GM12891 (cell line): ENCODE data around the gene TFR2.

Experiments used
- PAX5 ChIP-seq: IDR thresholded peaks from 2 replicates; pipeline ENCODE4 v1.6.1; 2011; ENCODE audit warnings: low read length, moderate library complexity, mild to moderate bottlenecking; ENCODE audit not compliant: insufficient read depth, severe bottlenecking
- POLR2A ChIP-seq: IDR thresholded peaks from 2 replicates; pipeline ENCODE4 v1.6.1; 2011; ENCODE audit warnings: low read depth, low read length, control low read depth
- POLR2AphosphoS5 ChIP-seq: IDR thresholded peaks from 2 replicates; pipeline ENCODE4 v1.6.1; 2011; ENCODE audit warnings: low read depth, low read length, control low read depth
- POU2F2 ChIP-seq: IDR thresholded peaks from 2 replicates; pipeline ENCODE4 v1.6.1; 2011; ENCODE audit warnings: low read depth, mild to moderate bottlenecking, control low read depth, low read length, moderate library complexity
- SPI1 ChIP-seq: IDR thresholded peaks from 2 replicates; pipeline ENCODE4 v1.6.1; 2011; ENCODE audit warnings: low read depth, low read length, control low read depth
- TAF1 ChIP-seq: IDR thresholded peaks from 2 replicates; pipeline ENCODE4 v1.6.1; 2011; ENCODE audit warnings: low read depth, low read length, control low read depth

DNA sequence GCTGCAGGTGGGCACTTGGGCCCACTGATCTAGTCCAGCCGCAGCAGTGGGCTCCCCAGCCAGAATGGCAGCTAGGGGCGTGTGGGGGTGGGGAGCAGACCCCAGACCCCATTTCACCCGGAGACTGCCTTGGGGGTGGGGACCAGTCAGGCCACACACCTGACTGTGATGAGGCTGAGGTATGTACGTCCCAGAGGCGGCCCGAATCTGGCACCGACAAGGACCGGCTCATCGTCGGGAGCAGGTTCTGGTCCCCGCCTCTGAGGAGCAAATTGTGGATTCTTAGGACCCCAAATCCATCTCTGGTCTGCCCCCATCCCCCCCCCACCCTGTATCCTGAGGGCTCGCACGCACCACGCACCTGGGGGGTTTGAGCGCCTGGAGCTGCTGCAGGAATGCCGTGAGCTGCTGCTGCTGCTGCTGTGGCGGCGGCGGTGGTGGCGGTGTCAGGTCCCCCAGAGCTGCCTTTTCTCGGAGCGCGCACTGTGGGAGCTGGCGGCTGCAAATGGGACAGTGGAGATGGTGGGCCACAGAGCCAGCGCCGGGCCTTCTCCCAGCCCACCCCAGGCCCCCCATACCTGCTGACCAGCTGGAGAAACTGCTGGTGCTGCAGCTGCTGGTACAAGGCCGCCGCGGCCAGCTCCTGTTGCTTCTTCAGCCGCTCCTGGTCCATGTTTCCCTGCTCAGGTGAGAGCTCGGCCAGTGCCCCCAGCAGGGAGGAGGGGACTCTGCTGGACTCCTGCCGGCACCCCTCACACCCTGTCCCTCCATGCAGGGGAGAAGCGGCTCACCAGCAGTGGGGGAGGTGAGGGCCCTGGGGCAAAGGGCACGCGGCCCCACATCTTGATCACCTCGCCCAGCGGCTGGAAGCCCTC lies 42.5 kb upstream of the TFR2 start:
- TF ChIP-seq POLR2A = no peak
- no peak for TF ChIP-seq POLR2AphosphoS5
- TF ChIP-seq TAF1 = no peak
- TF ChIP-seq SPI1 = no peak
- TF ChIP-seq POU2F2 = no peak
- no peak for TF ChIP-seq PAX5
